Neuron (in vitro differentiated cells): Measurements from ENCODE around the gene UQCRFS1.
"Not testable (repeated sequence)": the region's sequence is repeated elsewhere in the genome, so short reads cannot be mapped to it uniquely, and the experiment has no call there.

Experiments used
- H2AFZ ChIP-seq: one replicate; pipeline ENCODE4 v1.6.1; 2013; ENCODE audit warnings: low read depth, mild to moderate bottlenecking, inconsistent platforms, low read length, moderate library complexity
- H3K27me3 ChIP-seq: one replicate; pipeline ENCODE4 v1.6.1; 2013; ENCODE audit warnings: low read length; ENCODE audit not compliant: insufficient read depth
- H3K36me3 ChIP-seq: one replicate; pipeline ENCODE4 v1.6.1; 2013; ENCODE audit warnings: low read length; ENCODE audit not compliant: insufficient read depth
- H3K4me1 ChIP-seq: one replicate; pipeline ENCODE4 v1.6.1; 2013; ENCODE audit warnings: low read length; ENCODE audit not compliant: insufficient read depth
- H3K4me3 ChIP-seq: 2 replicates; pipeline ENCODE4 v1.5.1; 2013; ENCODE audit warnings: mild to moderate bottlenecking, low read length, moderate library complexity
- H3K9me3 ChIP-seq: one replicate; pipeline ENCODE4 v1.6.1; 2013; ENCODE audit warnings: low read length

The UQCRFS1 gene

DNA sequence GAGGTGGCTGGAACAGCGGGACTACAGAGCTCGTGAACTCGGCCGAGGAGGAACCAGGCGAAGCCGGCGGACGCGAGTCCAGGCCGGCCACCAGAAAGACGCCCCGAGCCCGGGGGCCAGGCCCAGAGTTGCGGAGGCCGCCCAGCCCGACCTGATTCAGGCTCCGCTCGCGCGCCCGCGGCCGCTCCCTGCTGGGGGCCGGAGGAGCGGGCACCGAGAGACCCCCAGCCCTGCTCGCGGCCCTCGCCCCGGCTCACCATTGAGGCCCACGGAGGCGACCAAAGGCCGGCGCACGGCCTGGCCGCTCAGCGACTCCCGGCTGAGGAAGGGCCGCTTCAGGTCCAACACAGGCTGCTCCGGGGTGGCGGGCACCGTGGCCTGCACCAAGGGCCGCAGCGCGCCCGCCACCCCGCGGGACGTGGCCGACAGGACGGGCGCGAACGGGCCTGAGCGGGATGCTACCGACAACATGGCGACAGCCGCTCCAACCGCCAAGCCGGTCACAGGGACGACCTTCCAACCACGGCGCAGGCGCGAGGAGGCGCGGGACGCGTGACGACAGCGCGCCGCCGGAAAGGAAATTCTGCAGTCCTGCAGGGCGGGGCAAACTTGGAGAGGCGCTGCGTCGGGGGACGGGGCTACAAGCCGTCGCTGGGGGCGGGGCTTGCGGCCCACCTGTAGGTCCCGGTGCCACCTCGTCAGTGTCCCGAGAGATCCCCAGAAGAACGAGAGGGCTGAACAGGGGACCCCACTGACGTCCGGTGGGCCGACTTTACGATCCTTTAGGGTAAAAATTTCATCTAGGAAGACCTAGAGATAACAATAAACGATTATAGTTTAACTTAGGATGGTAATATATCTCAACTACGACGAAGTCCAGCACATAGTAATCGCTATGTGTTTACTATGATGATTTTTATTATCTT lies at the start of gene UQCRFS1:
Gene UQCRFS1 (minus strand): TSS at position 504 of the 926 bp plus-strand sequence. CDS start 33 bp downstream, at position 471.
- Histone ChIP-seq H3K27me3 (peaks cover 4% of the 10 kb centered on the region), H3K4me1 (peaks cover 13% of the 10 kb centered on the region), H3K4me3 (peak within 1 kb of the TSS; percentile 84), H3K9me3 (peaks cover 3% of the 10 kb centered on the region), H3K36me3 (peaks cover 3% of the 10 kb centered on the region), H2AFZ (peak within 1 kb of the TSS; percentile 96)

DNA sequence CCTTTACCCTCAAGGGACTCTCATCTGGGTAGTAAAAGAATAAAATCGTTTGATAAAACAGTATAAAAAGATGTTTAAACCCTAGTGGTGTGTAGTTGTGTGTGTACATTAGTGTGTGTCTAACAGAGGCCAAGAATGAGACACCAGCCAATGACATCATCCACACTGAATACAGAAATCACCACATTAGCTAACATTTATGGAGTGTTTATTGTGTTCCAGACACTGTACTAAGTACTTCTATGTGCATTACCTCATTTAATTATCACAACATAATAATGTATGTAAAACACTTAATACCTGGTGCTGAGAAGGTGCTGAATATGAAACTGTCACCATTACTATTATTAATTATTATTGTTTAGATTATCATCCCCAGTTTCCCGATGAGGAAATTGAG lies 49.1 kb upstream of the UQCRFS1 start:
- Histone ChIP-seq H3K36me3 (no peaks in the 10 kb centered on the region), H3K4me1 (no peaks in the 10 kb centered on the region), H3K27me3 (no peaks in the 10 kb centered on the region), H3K4me3 (no peak overlapping the region), H3K9me3 (no peaks in the 10 kb centered on the region), H2AFZ (no peak overlapping the region)

DNA sequence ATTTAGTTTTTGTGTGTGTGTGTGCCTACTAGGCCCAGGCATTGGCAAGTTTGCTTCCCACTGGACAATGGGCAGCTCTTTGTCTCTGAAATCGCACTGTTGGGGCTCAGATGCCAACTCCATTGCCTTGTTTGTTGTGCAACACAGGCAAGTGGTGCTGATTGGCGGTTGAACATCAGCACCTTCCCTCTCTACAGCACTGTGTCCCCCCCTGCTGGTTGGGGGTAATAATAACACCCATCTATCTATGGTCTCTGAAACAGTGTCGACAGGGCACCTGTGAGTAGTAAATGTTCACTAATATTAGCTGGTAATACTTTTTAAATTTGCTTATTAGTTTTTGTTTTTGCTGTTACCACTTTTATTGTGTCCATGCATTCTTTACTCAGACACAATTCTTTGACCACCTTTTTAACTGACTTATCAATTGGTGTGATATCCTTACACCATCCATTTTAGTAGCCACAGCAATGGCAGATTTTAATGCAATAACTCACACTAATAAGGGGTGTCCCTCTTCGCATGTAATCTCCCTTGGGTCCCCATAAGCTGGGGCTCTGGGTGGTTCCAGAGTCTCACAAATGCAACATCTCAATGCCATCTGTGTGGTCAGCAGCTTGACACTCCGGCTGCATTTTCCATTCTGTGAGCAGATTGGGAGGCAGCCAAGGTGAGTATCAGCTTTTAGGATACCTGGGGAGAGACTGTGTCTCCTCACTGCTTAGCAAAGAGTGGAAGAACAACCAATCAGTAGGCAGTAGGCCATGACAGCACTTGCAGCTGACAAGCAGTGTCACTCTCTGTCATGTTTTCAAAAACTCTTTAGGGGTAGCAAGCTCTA lies 47.7 kb upstream of the UQCRFS1 start:
- H3K27me3 ChIP-seq = peaks cover 2% of the 10 kb centered on the region
- H3K4me1 ChIP-seq = no peaks in the 10 kb centered on the region
- H2AFZ ChIP-seq = no peak overlapping the region
- H3K36me3 ChIP-seq = no peaks in the 10 kb centered on the region
- no peak overlapping the region for H3K4me3 ChIP-seq
- no peaks in the 10 kb centered on the region for H3K9me3 ChIP-seq

DNA sequence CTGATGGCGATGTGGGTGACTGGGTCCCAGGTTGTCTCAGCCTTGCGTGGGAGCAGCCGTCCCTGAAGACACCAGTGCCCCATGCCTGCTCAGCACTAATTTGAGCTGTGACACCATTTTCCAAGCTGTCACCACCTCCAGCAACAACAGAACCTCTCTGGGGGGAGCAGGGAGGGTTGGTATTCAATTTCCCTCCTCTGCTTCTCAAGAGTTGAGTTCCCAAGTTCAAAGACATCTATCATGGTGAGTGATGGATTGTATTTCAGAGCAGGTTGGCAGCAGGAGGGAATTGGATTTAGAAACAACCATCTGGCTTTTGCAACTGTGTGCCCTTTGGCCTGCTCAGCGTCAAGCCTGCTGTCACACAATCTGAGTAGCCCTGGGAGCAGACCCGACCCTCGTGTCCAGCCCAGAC lies 46.9 kb upstream of the UQCRFS1 start:
- Histone ChIP-seq H3K9me3 (no peaks in the 10 kb centered on the region), H3K27me3 (peaks cover 2% of the 10 kb centered on the region), H2AFZ (no peak overlapping the region), H3K4me1 (no peaks in the 10 kb centered on the region), H3K36me3 (no peaks in the 10 kb centered on the region), H3K4me3 (no peak overlapping the region)

- H3K9me3 ChIP-seq = no peaks in the 10 kb centered on the region
- H3K27me3 ChIP-seq = peaks cover 2% of the 10 kb centered on the region
- H3K36me3 ChIP-seq = no peaks in the 10 kb centered on the region
- no peaks in the 10 kb centered on the region for H3K4me1 ChIP-seq
- no peak overlapping the region for H3K4me3 ChIP-seq
- no peak overlapping the region for H2AFZ ChIP-seq
These were observed 46.2 kb upstream of the UQCRFS1 start for GRCh38 chr19:29259153-29259552.

DNA sequence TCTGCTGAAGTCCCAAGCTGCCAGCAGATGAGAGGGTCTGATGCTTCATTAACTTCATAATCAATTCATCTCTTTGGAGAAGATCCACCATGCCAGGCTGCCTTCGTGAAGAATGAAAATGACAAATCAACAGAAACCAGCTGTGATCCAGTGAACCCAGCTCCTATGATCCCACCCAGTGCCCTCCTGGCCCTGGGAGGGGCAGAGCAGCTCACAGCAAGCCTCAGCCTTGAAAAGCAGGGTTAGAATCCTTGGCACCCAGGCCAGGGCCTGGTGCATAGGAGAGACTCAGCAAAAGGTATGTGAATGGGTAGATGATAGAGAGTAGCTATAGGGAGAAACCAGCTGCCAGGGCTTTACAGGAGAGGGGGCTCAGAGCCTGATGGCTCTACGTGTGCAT lies 43.6 kb upstream of the UQCRFS1 start:
- H3K4me1 ChIP-seq = no peaks in the 10 kb centered on the region
- H3K4me3 ChIP-seq = no peak overlapping the region
- no peaks in the 10 kb centered on the region for H3K36me3 ChIP-seq
- H2AFZ ChIP-seq = no peak overlapping the region
- peaks cover 2% of the 10 kb centered on the region for H3K27me3 ChIP-seq
- no peaks in the 10 kb centered on the region for H3K9me3 ChIP-seq

GRCh38 chr19:29255912-29256311 lies 43.0 kb upstream of the UQCRFS1 start:
- Histone ChIP-seq H3K36me3 (no peaks in the 10 kb centered on the region), H3K4me1 (no peaks in the 10 kb centered on the region), H3K9me3 (no peaks in the 10 kb centered on the region), H2AFZ (no peak overlapping the region), H3K4me3 (no peak overlapping the region), H3K27me3 (peaks cover 2% of the 10 kb centered on the region)

GRCh38 chr19:29255006-29255405 lies 42.1 kb upstream of the UQCRFS1 start:
- Histone ChIP-seq H3K9me3 (no peaks in the 10 kb centered on the region), H3K4me1 (no peaks in the 10 kb centered on the region), H3K27me3 (peaks cover 2% of the 10 kb centered on the region), H2AFZ (no peak overlapping the region), H3K4me3 (no peak overlapping the region), H3K36me3 (no peaks in the 10 kb centered on the region)

- H2AFZ ChIP-seq, H3K27me3 ChIP-seq, H3K4me1 ChIP-seq, H3K36me3 ChIP-seq, H3K9me3 ChIP-seq, H3K4me3 ChIP-seq: not testable (repeated sequence)
These were observed 36.8 kb upstream of the UQCRFS1 start for GRCh38 chr19:29249798-29250197.

GRCh38 chr19:29248332-29248844 lies 35.4 kb upstream of the UQCRFS1 start:
- Histone ChIP-seq H3K36me3 (no peaks in the 10 kb centered on the region), H3K4me3 (no peak overlapping the region), H3K4me1 (no peaks in the 10 kb centered on the region), H2AFZ (no peak overlapping the region), H3K27me3 (peaks cover 3% of the 10 kb centered on the region), H3K9me3 (no peaks in the 10 kb centered on the region)

GRCh38 chr19:29247872-29248271 lies 34.9 kb upstream of the UQCRFS1 start:
- Histone ChIP-seq H2AFZ (peak overlapping the region; percentile 8), H3K4me1 (no peaks in the 10 kb centered on the region), H3K4me3 (no peak overlapping the region)

DNA sequence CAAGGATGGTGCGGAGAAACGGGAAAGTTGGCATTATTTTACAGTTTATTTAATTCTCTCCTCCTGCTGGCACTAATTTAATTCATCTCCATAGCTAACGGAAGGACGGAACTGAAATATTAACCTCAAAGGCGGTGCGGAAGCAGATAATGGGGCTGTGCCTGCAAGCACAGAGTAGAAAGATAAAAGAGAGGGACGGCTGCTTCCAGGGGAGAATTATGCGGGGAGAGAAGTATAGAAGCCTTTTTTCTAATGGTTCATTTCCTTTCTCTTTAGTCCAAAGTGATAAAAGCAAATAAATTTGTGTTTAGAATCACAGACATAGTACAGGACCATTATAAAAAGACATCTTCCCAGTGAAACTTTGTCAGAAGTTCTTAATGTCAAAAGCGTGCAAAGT lies 34.5 kb upstream of the UQCRFS1 start:
- Histone ChIP-seq H3K36me3 (no peaks in the 10 kb centered on the region), H3K4me1 (no peaks in the 10 kb centered on the region), H2AFZ (no peak overlapping the region), H3K4me3 (no peak overlapping the region), H3K9me3 (no peaks in the 10 kb centered on the region), H3K27me3 (peaks cover 10% of the 10 kb centered on the region)

More at GRCh38 chr19:29247872-29248271, 34.9 kb upstream of the UQCRFS1 start:
- H3K27me3 ChIP-seq = peaks cover 7% of the 10 kb centered on the region
- H3K36me3 ChIP-seq = no peaks in the 10 kb centered on the region
- H3K9me3 ChIP-seq = no peaks in the 10 kb centered on the region

GRCh38 chr19:29247051-29247450 lies 34.1 kb upstream of the UQCRFS1 start:
- no peaks in the 10 kb centered on the region for H3K9me3 ChIP-seq
- no peaks in the 10 kb centered on the region for H3K36me3 ChIP-seq
- no peak overlapping the region for H2AFZ ChIP-seq
- H3K4me3 ChIP-seq = no peak overlapping the region
- H3K27me3 ChIP-seq = peaks cover 11% of the 10 kb centered on the region
- H3K4me1 ChIP-seq = no peaks in the 10 kb centered on the region
